GM12892 (cell line): ENCODE measurements around the gene C14orf93.
"Not testable (repeated sequence)": the region's sequence is repeated elsewhere in the genome, so short reads cannot be mapped to it uniquely, and the experiment has no call there.

Source experiments
- DNase-seq: peaks from one replicate; pipeline ENCODE4 v3.0.0; 2011; ENCODE audit not compliant: insufficient read length
- FAIRE-seq: peaks from 2 replicates; lab custom pipeline; 2011; peaks lifted over from hg19 to GRCh38; lab: Jason Lieb, UNC
- POLR2A ChIP-seq: IDR thresholded peaks from 2 replicates; pipeline ENCODE4 v1.6.1; 2011; ENCODE audit warnings: low read depth, low read length, control low read depth
- POLR2AphosphoS5 ChIP-seq: IDR thresholded peaks from 2 replicates; pipeline ENCODE4 v1.6.1; 2011; ENCODE audit warnings: low read depth, low read length, control low read depth
- TAF1 ChIP-seq: IDR thresholded peaks from 2 replicates; pipeline ENCODE4 v1.6.1; 2011; ENCODE audit warnings: low read depth, mild to moderate bottlenecking, control low read depth, low read length, borderline replicate concordance

C14orf93 gene

DNA sequence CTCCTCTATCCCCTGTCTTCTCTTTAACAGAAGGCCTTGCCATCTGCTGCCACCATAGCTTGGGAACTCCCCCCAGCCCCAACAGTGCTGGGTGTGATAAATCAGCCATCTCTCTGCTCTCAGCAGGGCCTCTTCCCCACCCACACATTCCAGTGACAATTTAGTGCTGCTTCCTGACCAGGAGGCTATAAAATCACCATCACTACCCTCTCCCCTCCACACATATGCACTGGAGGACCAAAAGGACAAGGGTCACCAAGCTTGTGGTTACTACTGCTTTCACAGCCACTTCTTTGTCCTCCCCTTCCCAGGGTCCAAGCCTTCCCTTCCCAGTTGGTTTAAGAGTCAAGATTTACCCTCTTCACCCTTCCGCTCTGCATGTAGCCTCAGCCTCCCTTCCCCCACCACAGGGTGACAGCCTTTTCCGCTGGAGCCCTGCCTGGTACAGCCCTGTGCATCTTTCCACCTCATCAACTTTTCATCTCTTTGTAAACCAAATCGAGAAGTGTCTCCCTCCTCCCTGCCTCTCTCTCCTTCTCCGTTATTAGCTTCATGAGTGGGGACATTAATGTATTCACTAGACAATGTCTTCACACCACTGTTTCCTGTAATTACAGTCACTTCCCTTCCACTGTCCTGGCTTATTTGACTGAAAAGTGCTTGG lies 15.3 kb upstream of the C14orf93 start:
- TF ChIP-seq TAF1 (no peak), POLR2AphosphoS5 (no peak), POLR2A (no peak)
- DNase-seq (no peak), FAIRE-seq (no peak)

- no peak for FAIRE-seq
- no peak for DNase-seq
- no peak for TF ChIP-seq POLR2A
- no peak for TF ChIP-seq TAF1
- TF ChIP-seq POLR2AphosphoS5, result no peak
Observed at GRCh38 chr14:23024612-23025075, 14.7 kb upstream of the C14orf93 start.

DNA sequence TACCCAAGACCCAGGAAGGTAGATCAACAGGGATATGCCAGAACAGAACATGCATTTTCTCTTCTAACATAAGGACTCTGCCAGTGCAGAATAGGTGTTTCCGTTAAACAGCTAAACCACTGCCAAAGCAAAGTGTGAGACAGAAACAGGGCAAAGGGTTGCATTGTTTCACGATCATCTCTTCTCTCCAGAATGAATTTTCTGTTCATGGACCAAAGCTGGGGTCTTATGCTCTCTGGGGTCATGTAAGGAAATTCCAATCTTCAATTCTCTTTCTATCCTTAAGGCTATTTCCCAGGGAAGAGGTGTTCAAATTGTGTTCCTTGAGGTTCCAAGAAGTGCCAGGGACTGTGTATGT lies 13.8 kb upstream of the C14orf93 start:
- TF ChIP-seq POLR2A, result no peak
- no peak for TF ChIP-seq TAF1
- TF ChIP-seq POLR2AphosphoS5, result no peak
- no peak for DNase-seq
- no peak for FAIRE-seq

GRCh38 chr14:23023022-23023794 lies 13.3 kb upstream of the C14orf93 start:
- FAIRE-seq, result no peak
- TF ChIP-seq POLR2AphosphoS5 (no peak), POLR2A (no peak), TAF1 (no peak)
- DNase-seq, result no peak

GRCh38 chr14:23021889-23022442 lies 12.0 kb upstream of the C14orf93 start:
- no peak for FAIRE-seq
- DNase-seq, result no peak
- TF ChIP-seq TAF1, result no peak
- no peak for TF ChIP-seq POLR2A
- TF ChIP-seq POLR2AphosphoS5, result no peak

DNA sequence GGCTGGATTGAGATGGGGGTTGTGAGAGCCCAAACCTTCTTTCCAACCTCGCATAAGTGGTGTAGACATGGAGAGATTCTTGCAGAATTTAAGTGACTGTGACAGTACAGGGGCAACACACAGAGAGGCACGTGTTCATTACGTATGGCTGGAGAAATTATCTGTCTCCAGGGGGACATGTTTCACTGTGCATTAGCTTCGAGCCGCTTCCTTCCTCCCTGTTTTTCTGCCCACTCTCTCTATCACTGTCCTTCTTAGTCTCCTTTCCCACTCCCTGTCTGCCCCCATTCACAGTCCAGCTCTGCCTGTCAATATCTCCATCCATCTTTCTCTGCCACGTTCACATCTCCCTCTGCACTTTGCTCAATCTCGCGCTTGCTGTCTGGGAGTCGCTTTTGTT lies 11.5 kb upstream of the C14orf93 start:
- no peak for DNase-seq
- TF ChIP-seq POLR2AphosphoS5 (no peak), TAF1 (no peak), POLR2A (no peak)

DNA sequence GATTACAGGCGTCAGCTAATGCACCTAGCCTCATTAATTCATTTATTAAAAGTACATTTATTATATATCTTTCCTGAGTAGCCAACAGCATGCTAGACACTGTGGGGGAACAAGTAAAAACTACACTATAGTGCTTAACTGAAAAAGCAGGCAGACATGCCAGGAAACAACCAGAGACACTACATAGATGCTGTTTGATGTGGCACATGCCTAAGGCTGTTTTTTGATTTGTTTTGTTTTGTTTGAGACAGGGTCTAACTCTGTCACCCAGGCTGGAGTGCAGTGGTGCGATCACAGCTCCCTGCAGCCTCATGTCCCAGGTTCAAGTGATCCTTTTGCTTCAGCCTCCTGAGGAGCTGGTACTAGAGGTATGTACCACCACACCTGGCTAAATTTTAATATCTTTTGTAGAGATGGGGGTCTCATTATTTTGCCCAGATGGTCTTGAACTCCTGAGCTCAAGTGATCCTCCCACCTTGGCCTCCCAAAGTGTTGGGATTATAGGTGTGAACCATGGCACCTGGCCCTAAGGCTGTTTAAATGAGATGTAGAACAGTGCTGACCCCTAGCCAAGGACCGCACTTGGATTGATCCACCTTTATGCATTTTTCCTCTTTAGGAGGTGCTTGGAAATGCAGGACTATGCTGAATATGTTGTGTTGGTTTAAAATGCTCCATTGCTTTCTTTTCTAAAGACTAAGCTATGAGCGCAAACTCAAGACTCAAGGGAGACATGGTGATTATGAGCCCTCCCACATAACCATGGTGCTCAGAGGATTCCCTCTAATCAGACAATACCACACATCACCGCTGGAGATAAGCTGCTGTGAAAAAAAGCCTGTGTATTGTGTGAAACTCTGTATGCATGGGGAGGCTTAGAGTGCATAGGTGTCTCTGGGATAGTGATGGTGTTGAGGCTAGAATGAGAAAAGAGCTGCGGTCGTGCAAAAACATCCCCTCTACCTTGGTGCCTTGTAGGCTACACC lies 10.5 kb upstream of the C14orf93 start:
- TF ChIP-seq POLR2A, result no peak
- no peak for FAIRE-seq
- DNase-seq, result no peak

More for the DNA sequence above, 11.5 kb upstream of the C14orf93 start:
- no peak for FAIRE-seq

DNA sequence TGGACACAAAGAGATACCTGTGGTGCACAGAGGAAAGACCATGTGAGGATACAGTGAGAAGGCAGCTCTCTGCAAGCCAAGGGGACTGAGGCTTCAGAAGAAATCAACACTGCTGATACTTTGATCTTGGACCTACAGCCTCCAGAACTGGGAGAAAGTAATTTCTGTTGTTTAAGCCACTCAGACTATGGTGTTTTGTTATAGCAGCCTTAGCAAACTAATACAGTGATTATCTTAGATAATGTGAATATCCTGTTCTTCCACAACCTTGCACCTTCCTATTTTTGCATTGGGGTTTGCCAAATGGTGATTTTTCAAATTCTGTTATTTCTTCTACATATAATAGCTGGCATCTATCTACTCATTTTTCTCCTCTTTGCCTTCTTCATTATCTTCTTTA lies 8.2 kb upstream of the C14orf93 start:
- no peak for FAIRE-seq
- TF ChIP-seq POLR2AphosphoS5 (no peak), POLR2A (no peak), TAF1 (no peak)
- no peak for DNase-seq

- TF ChIP-seq POLR2A (no peak), TAF1 (no peak), POLR2AphosphoS5 (no peak)
- FAIRE-seq (no peak), DNase-seq (no peak)
Observed at GRCh38 chr14:23017091-23017490, 7.1 kb upstream of the C14orf93 start.

DNA sequence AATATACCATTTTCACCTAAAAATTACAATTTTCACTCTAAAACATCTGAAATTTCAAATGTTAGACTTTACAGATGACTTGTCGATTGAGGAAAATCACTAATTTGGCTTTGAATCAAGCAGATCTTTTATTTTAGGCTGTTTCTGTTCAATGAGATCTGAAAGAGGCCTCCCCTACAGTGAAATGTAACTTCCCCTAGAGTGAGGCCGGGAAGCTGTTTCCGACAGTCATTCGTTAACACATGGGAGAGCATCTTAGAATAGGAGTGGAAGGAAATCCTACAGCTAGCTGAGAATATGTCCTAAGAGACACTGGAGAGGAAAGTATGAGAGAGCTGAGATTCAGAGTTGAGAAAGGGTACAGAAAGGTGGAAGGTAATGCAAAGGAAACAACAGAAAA lies 5.7 kb upstream of the C14orf93 start:
- no peak for DNase-seq
- FAIRE-seq, result no peak
- TF ChIP-seq POLR2AphosphoS5 (no peak), POLR2A (no peak), TAF1 (no peak)

GRCh38 chr14:23013749-23014054 lies 3.8 kb upstream of the C14orf93 start:
- DNase-seq, FAIRE-seq: not testable (repeated sequence)
